IMR-90 (cell line): ENCODE results near the gene BICD1. TPM values are rescaled to one million over a fixed set of nuclear protein-coding genes. Genes with fewer than 3 reads are reported as not detected.

Experiments
- ATAC-seq: fragments of 200-7000 bp; cut with Tn5 transposase; 2 replicates; pipeline ENCODE4 v1.9.1; 2020; ENCODE audit warnings: low read depth, mild to moderate bottlenecking, moderate library complexity
- BruUV-seq: library from RNA; stranded (reverse); fragments of 400-500 nt; replicated peaks from 2 replicates; lab custom pipeline; 2021; lab: Mats Ljungman, UMichigan
- CTCF ChIA-PET: fragments of 300-600 bp; formaldehyde crosslinking; extraction: SDS; loops from one replicate; lab custom pipeline; 2021; ENCODE audit warnings: antibody characterized with exemption; lab: Yijun Ruan, JAX
- POLR2A ChIA-PET: fragments of 300-600 bp; sonication (Branson Sonifier 250); formaldehyde crosslinking; loops from one replicate; lab custom pipeline; 2022; ENCODE audit warnings: antibody characterized with exemption; ENCODE audit not compliant: unreplicated experiment; lab: Charles Lee
- DNase-seq: peaks from one replicate; pipeline ENCODE4 v3.0.0; 2013
- H2AFZ ChIP-seq: replicated peaks from 2 replicates; pipeline ENCODE3; 2013; ENCODE audit warnings: low read length, mild to moderate bottlenecking; ENCODE audit not compliant: poor library complexity
- H2AK5ac ChIP-seq: 2 replicates; pipeline ENCODE4 v1.6.1; 2013; ENCODE audit warnings: low read depth, low read length, inconsistent platforms
- H2AK9ac ChIP-seq: replicated peaks from 2 replicates; pipeline ENCODE3; 2013; ENCODE audit warnings: mild to moderate bottlenecking, low read depth, low read length, moderate library complexity; ENCODE audit not compliant: poor library complexity
- H2BK120ac ChIP-seq: 2 replicates; pipeline ENCODE4 v1.6.1; 2013; ENCODE audit warnings: low read depth, low read length, inconsistent platforms
- H2BK15ac ChIP-seq: 3 replicates; pipeline ENCODE4 v1.6.1; 2013; ENCODE audit warnings: low read depth, low read length, inconsistent platforms
- H2BK20ac ChIP-seq: 2 replicates; pipeline ENCODE4 v1.6.1; 2013; ENCODE audit warnings: low read depth, mild to moderate bottlenecking, inconsistent platforms, low read length, moderate library complexity
- H2BK5ac ChIP-seq: 2 replicates; pipeline ENCODE4 v1.6.1; 2013; ENCODE audit warnings: mild to moderate bottlenecking, low read depth, low read length, inconsistent platforms; ENCODE audit not compliant: poor library complexity, severe bottlenecking
- H3K14ac ChIP-seq: replicated peaks from 2 replicates; pipeline ENCODE4 v1.6.1; 2013; ENCODE audit warnings: low read depth, low read length, inconsistent platforms
- H3K18ac ChIP-seq: 2 replicates; pipeline ENCODE4 v1.6.1; 2013; ENCODE audit warnings: low read depth, low read length, control low read depth
- H3K23ac ChIP-seq: 2 replicates; pipeline ENCODE4 v1.6.1; 2013; ENCODE audit warnings: low read depth, low read length, inconsistent platforms
- H3K27ac ChIP-seq: 2 replicates; pipeline ENCODE4 v1.5.1; 2013; ENCODE audit warnings: mild to moderate bottlenecking, control low read depth, low read length; ENCODE audit not compliant: insufficient read depth
- H3K27me3 ChIP-seq: 2 replicates; pipeline ENCODE4 v1.6.1; 2013; ENCODE audit warnings: low read length; ENCODE audit not compliant: control insufficient read depth, insufficient read depth
- H3K36me3 ChIP-seq: 2 replicates; pipeline ENCODE4 v1.6.1; 2013; ENCODE audit warnings: low read length, mixed read lengths; ENCODE audit not compliant: control insufficient read depth, insufficient read depth
- H3K4ac ChIP-seq: 2 replicates; pipeline ENCODE4 v1.6.1; 2013; ENCODE audit warnings: low read depth, low read length, inconsistent platforms
- H3K4me1 ChIP-seq: 2 replicates; pipeline ENCODE4 v1.6.1; 2013; ENCODE audit warnings: low read length, mixed read lengths; ENCODE audit not compliant: control insufficient read depth, insufficient read depth
- H3K4me2 ChIP-seq: 2 replicates; pipeline ENCODE4 v1.6.1; 2013; ENCODE audit warnings: low read depth, mild to moderate bottlenecking, control low read depth, low read length, moderate library complexity
- H3K4me3 ChIP-seq: 2 replicates; pipeline ENCODE4 v1.5.1; 2013; ENCODE audit warnings: low read depth, mild to moderate bottlenecking, control low read depth, low read length, moderate library complexity; ENCODE audit not compliant: insufficient read depth
- H3K56ac ChIP-seq: 2 replicates; pipeline ENCODE4 v1.6.1; 2013; ENCODE audit warnings: low read length, inconsistent platforms; ENCODE audit not compliant: insufficient read depth; ENCODE audit errors: extremely low read depth
- H3K79me1 ChIP-seq, 2 experiments: 2 replicates each; pipeline ENCODE4 v1.6.1; 2013; ENCODE audit warnings: low read length in 2 of 2, inconsistent platforms in 1 of 2, low read depth in 1 of 2
- H3K9ac ChIP-seq: 2 replicates; pipeline ENCODE4 v1.6.1; 2013; ENCODE audit warnings: low read depth, low read length, control low read depth
- H3K9me1 ChIP-seq: 2 replicates; pipeline ENCODE4 v1.6.1; 2013; ENCODE audit warnings: low read length, inconsistent platforms; ENCODE audit not compliant: insufficient read depth
- H3K9me3 ChIP-seq: 2 replicates; pipeline ENCODE4 v1.6.1; 2013; ENCODE audit warnings: low read length; ENCODE audit not compliant: control insufficient read depth, insufficient read depth
- H4K20me1 ChIP-seq: 2 replicates; pipeline ENCODE4 v1.6.1; 2013; ENCODE audit warnings: low read length, inconsistent platforms; ENCODE audit not compliant: insufficient read depth
- H4K5ac ChIP-seq: 2 replicates; pipeline ENCODE4 v1.6.1; 2013; ENCODE audit warnings: mild to moderate bottlenecking, low read depth, low read length, control low read depth
- H4K8ac ChIP-seq, 2 experiments: 2 replicates each; pipeline ENCODE4 v1.6.1; 2013; ENCODE audit warnings: low read depth in 2 of 2, low read length in 2 of 2, control low read depth in 1 of 2, inconsistent platforms in 1 of 2
- H4K91ac ChIP-seq: 2 replicates; pipeline ENCODE4 v1.6.1; 2013; ENCODE audit warnings: low read depth, low read length, inconsistent platforms; ENCODE audit not compliant: insufficient read depth
- BHLHE40 ChIP-seq: fragments of 150-350 bp; IDR thresholded peaks from 2 replicates; pipeline ENCODE4 v1.6.1; 2016; ENCODE audit warnings: mild to moderate bottlenecking, low read depth, low read length
- CEBPB ChIP-seq: IDR thresholded peaks from 2 replicates; pipeline ENCODE4 v1.6.1; 2012; ENCODE audit warnings: low read depth, low read length, improper control_type of control experiment
- CTCF ChIP-seq: conservative IDR thresholded peaks from 2 replicates; pipeline ENCODE4 v1.5.1; 2012; ENCODE audit warnings: mild to moderate bottlenecking, low read depth, low read length, improper control_type of control experiment
- MAFK ChIP-seq: IDR thresholded peaks from 2 replicates; pipeline ENCODE4 v1.6.1; 2012; ENCODE audit warnings: low read depth, low read length, improper control_type of control experiment
- MAZ ChIP-seq: IDR thresholded peaks from 2 replicates; pipeline ENCODE4 v1.6.1; 2012; ENCODE audit warnings: low read depth, mild to moderate bottlenecking, low read length, improper control_type of control experiment, moderate library complexity, borderline replicate concordance
- MXI1 ChIP-seq: IDR thresholded peaks from 2 replicates; pipeline ENCODE4 v1.6.1; 2012; ENCODE audit warnings: low read depth, mild to moderate bottlenecking, low read length, moderate library complexity, borderline replicate concordance
- NFE2L2 ChIP-seq: fragments of 150-350 bp; IDR thresholded peaks from 2 replicates; pipeline ENCODE4 v1.6.1; 2016; ENCODE audit warnings: low read depth, mild to moderate bottlenecking, low read length
- RFX5 ChIP-seq: IDR thresholded peaks from 2 replicates; pipeline ENCODE4 v1.8.0; 2012; ENCODE audit warnings: low read depth, mild to moderate bottlenecking, low read length, moderate library complexity
- SMC3 ChIP-seq: fragments of 150-350 bp; IDR thresholded peaks from 2 replicates; pipeline ENCODE4 v1.6.1; 2016; ENCODE audit warnings: low read depth, mild to moderate bottlenecking, antibody characterized with exemption, low read length, moderate library complexity
- WGBS, 2 experiments: methylation state at CpG; one replicate each; pipeline versions ENCODE4 v1.1.5 to v1.1.7; 2013; ENCODE audit warnings: missing lambda C conversion rate in 2 of 2; ENCODE audit not compliant: insufficient read length in 1 of 2; ENCODE audit errors: extremely low coverage in 2 of 2; 5-methylcytosine and 5-hydroxymethylcytosine counted together
- dilution Hi-C: fragments of 300-500 bp; cut with HindIII; formaldehyde crosslinking; loops from one replicate; pipeline ENCODE4 v1.14.3; 2018; ENCODE audit warnings: low sequenced_read_pairs; ENCODE audit not compliant: unreplicated experiment
- in situ Hi-C: fragments of 300-500 bp; cut with MboI; formaldehyde crosslinking; loops from 3 replicates; pipeline ENCODE4 v1.14.3; 2019; ENCODE audit warnings: low sequenced_read_pairs, inconsistent platforms, mixed read lengths
- intact Hi-C: fragments of 100-400 bp; cut with micrococcal nuclease; formaldehyde crosslinking; loops from 2 replicates; pipeline ENCODE4 v1.10.0; 2022
- polyA plus RNA-seq, 3 experiments: library from polyadenylated mRNA; depleted of rRNA; stranded (reverse); fragments of >200 nt; gene quantifications; 2 replicates each; pipeline ENCODE4 v1.2.3, GENCODE V29; 2012; ENCODE audit warnings: low replicate concordance in 1 of 3
- total RNA-seq: library from RNA; depleted of rRNA; stranded (reverse); fragments of >200 nt; gene quantifications from 2 replicates; pipeline ENCODE4 v1.2.3, GENCODE V29; 2012

The BICD1 gene
- total and polyA plus RNA-seq, 2 of the 4 experiments (the other 2 are of a cell fraction), result 17.2 to 21.8 TPM

- H2AK9ac ChIP-seq, result no peak overlapping the region
- H2AK5ac ChIP-seq, result no peak overlapping the region
- no peak overlapping the region for H4K91ac ChIP-seq
- H3K9ac ChIP-seq, result no peak overlapping the region
- H3K4me3 ChIP-seq, result no peak overlapping the region
- intact Hi-C loops, result no loop called here
- no peak overlapping the region for H4K8ac ChIP-seq
- no peak overlapping the region for H3K14ac ChIP-seq
- no peak overlapping the region for H3K56ac ChIP-seq
- peaks cover 7% of the 10 kb centered on the region for H3K9me1 ChIP-seq
- H3K9me3 ChIP-seq, result no peaks in the 10 kb centered on the region
- POLR2A ChIA-PET, result no interaction called here
- no peak for TF ChIP-seq CEBPB
- no peak for TF ChIP-seq MAFK
- no peak for TF ChIP-seq CTCF
- TF ChIP-seq MXI1, result no peak
- TF ChIP-seq SMC3, result no peak
- TF ChIP-seq RFX5, result no peak
- no peak for TF ChIP-seq NFE2L2
- TF ChIP-seq MAZ, result no peak
- no peak for TF ChIP-seq BHLHE40
- BruUV-seq, result no TSS peak
- no peak overlapping the region for H3K23ac ChIP-seq
- in situ Hi-C loops, result no loop called here
- CTCF ChIA-PET, result no interaction called here
- no peak overlapping the region for H2BK20ac ChIP-seq
- DNase-seq (no peak), ATAC-seq (no peak)
- no peak overlapping the region for H3K4ac ChIP-seq
- peaks cover 21% of the 10 kb centered on the region for H4K20me1 ChIP-seq
- H4K5ac ChIP-seq, result no peak overlapping the region
- no CpG with 5 or more reads among the region's 2 CpGs for WGBS, 2 experiments
- dilution Hi-C loops, result no loop called here
- H3K18ac ChIP-seq, result no peak overlapping the region
- H2BK120ac ChIP-seq, result no peak overlapping the region
- no peaks in the 10 kb centered on the region for H3K27me3 ChIP-seq
- no peak overlapping the region for H3K4me2 ChIP-seq
- H2BK15ac ChIP-seq, result no peak overlapping the region
- H2BK5ac ChIP-seq, result no peak overlapping the region
- peaks cover 42 to 56% of the 10 kb centered on the region in 2 experiments for H3K79me1 ChIP-seq
- no peak overlapping the region for H2AFZ ChIP-seq
- no peak overlapping the region for H3K27ac ChIP-seq
- peaks cover 3% of the 10 kb centered on the region; the same call in 1 of the 2 replicates for H3K36me3 ChIP-seq
- H3K4me1 ChIP-seq, result peaks cover 7% of the 10 kb centered on the region
These were observed 29.3 kb downstream of the BICD1 start for GRCh38 chr12:32135967-32136366.
